BJ (cell line): ENCODE data around the gene FRMD3. TPM values are rescaled to one million over a fixed set of nuclear protein-coding genes. Genes with fewer than 3 reads are reported as not detected.

Experiments used
- CTCF ChIA-PET: fragments of 350-600 bp; formaldehyde crosslinking; extraction: SDS; loops from one replicate; lab custom pipeline; 2021; ENCODE audit warnings: antibody characterized with exemption, inconsistent platforms; lab: Yijun Ruan, JAX
- POLR2A ChIA-PET: fragments of 300-600 bp; sonication (Branson Sonifier 250); formaldehyde crosslinking; extraction: SDS; loops from one replicate; lab custom pipeline; 2021; ENCODE audit warnings: antibody characterized with exemption; lab: Charles Lee
- DNase-seq: peaks from one replicate; pipeline ENCODE4 v3.0.0-alpha.2; 2011; ENCODE audit warnings: low read depth
- H3K27me3 ChIP-seq: 2 replicates; pipeline ENCODE4 v1.6.0; 2011; ENCODE audit warnings: low read length; ENCODE audit not compliant: control insufficient read depth, insufficient read depth
- H3K36me3 ChIP-seq: 2 replicates; pipeline ENCODE4 v1.5.1; 2011; ENCODE audit warnings: low read length; ENCODE audit not compliant: control insufficient read depth, insufficient read depth
- H3K4me3 ChIP-seq: 2 replicates; pipeline ENCODE4 v1.5.1; 2011; ENCODE audit warnings: low read depth, mild to moderate bottlenecking, control low read depth, low read length
- polyA plus RNA-seq: library from polyadenylated mRNA; depleted of rRNA; stranded (reverse); fragments of >200 nt; gene quantifications from 2 replicates; pipeline ENCODE4 v1.2.3, GENCODE V29; 2011
- TF ChIP-seq, protein P1 (sequence below): IDR thresholded peaks from 2 replicates; pipeline ENCODE4 v1.5.1; 2011; ENCODE audit warnings: low read depth, mild to moderate bottlenecking, control low read depth, inconsistent platforms, low read length, moderate library complexity; ENCODE audit not compliant: insufficient read depth

FRMD3 gene
- polyA plus RNA-seq, 1 experiment, result 0.10 TPM

DNA sequence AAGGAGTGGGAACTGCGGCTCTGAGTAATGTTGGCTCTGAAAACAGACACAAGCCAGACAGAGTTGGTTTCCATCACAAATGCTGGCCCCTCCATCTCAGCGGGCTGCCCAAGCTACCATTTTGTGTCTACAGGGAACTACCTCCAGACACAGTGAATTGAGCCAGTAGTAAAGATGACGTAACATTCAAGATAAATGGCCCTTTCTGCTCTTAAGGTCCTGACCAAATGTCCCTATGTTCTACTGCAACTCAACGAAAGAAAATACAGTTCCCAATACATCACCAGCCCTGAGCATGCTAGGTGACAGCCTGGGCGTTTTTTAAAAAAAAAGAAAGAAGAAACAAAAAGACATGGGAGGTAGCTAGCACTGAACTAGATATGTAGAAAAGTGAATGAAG lies 247.5 kb downstream of the FRMD3 start:
- ChIA-PET CTCF (interaction anchor here (1.7 kb wide), 1 partner anchor 43 kb away, joined by 5 read pairs; no protein-coding TSS in a partner anchor), POLR2A (no interaction called here)
- TF ChIP-seq, protein P1, sequence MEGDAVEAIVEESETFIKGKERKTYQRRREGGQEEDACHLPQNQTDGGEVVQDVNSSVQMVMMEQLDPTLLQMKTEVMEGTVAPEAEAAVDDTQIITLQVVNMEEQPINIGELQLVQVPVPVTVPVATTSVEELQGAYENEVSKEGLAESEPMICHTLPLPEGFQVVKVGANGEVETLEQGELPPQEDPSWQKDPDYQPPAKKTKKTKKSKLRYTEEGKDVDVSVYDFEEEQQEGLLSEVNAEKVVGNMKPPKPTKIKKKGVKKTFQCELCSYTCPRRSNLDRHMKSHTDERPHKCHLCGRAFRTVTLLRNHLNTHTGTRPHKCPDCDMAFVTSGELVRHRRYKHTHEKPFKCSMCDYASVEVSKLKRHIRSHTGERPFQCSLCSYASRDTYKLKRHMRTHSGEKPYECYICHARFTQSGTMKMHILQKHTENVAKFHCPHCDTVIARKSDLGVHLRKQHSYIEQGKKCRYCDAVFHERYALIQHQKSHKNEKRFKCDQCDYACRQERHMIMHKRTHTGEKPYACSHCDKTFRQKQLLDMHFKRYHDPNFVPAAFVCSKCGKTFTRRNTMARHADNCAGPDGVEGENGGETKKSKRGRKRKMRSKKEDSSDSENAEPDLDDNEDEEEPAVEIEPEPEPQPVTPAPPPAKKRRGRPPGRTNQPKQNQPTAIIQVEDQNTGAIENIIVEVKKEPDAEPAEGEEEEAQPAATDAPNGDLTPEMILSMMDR, result no peak
- Histone ChIP-seq H3K27me3 (no peaks in the 10 kb centered on the region), H3K4me3 (no peak overlapping the region), H3K36me3 (no peaks in the 10 kb centered on the region)
- no peak for DNase-seq

DNA sequence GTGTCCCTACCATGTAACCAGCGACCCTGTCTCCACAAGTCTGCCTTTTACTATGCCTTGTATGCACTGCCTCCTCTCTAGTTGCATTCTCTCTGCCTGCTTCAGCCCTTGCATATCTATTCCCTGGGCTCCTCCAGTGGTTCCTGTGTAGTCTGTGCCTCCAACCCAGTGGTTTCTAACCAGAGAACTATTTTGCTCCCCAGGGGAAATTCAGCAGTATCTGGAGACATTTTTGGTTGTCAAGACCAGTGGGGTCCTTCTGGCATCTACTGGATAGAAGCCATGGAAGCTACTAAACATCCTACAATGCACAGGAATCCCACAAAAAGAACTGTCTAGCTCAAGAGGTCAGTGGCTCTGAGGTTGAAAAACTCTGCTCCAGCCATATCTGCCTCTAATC lies 251.2 kb downstream of the FRMD3 start:
- Histone ChIP-seq H3K4me3 (no peak overlapping the region), H3K36me3 (no peaks in the 10 kb centered on the region), H3K27me3 (no peaks in the 10 kb centered on the region)
- no peak for DNase-seq
- TF ChIP-seq, protein P1, result no peak
- CTCF ChIA-PET, result interaction anchor here (0.7 kb wide), 1 partner anchor 253 kb away, joined by 3 read pairs; no protein-coding TSS in a partner anchor
- POLR2A ChIA-PET, result no interaction called here

DNA sequence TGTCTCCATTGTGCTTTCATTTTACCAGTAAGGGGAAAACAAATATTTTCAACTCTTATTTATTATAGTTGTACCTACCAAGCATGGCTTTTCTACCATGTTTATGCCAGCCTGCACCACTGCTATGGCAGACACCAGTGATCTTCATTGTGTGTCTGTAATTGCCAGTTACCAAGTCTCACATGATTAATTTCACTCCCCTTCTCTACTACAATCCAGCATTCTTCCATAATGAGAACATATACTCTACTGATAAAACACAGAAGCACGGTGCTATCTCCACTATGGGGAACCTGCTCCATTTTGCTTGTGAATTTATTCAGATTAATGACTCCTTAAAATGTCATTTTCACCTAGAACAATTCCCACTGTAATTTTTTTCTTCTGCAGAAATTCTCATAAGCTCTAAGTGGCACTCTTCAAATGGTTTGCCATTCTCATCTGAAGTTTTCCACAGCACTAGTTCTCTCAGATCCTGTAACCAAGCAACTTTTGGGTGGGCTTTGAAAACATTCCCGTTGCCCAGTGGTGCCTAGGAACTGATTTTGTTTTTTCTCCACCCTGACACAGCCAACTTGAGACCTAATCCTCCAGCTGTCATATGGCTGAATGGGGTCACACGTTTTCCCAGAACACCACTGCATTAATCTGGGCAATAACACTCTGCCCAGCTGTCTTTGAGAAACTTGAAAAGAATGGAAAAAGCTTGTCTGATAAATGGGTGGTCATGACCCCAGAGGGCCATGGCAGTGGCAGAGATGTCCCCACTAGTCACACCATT lies 252.6 kb downstream of the FRMD3 start:
- POLR2A ChIA-PET, result no interaction called here
- CTCF ChIA-PET, result no interaction called here
- TF ChIP-seq, protein P1, result no peak
- Histone ChIP-seq H3K27me3 (no peaks in the 10 kb centered on the region), H3K4me3 (no peak overlapping the region), H3K36me3 (no peaks in the 10 kb centered on the region)
- DNase-seq, result no peak

DNA sequence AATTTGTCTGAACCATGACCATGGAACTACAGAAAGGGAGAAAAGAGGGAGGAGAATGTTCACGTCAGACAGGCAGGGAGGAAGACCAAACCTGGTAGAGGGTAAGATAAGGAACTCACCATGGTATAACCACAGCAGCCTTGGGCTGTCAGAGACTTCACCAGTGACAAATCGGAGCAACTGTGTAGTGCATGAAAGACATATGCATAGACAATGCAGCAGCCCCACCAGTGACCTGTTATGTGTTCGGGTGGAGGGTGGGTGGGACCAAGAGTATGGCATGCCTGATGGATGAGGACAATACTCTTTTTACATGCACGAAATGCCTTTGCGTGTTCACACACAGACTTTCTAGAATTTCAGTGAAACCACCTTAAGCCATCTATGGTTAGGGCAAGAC lies 253.5 kb downstream of the FRMD3 start:
- POLR2A ChIA-PET, result no interaction called here
- CTCF ChIA-PET, result no interaction called here
- TF ChIP-seq, protein P1, result no peak

DNA sequence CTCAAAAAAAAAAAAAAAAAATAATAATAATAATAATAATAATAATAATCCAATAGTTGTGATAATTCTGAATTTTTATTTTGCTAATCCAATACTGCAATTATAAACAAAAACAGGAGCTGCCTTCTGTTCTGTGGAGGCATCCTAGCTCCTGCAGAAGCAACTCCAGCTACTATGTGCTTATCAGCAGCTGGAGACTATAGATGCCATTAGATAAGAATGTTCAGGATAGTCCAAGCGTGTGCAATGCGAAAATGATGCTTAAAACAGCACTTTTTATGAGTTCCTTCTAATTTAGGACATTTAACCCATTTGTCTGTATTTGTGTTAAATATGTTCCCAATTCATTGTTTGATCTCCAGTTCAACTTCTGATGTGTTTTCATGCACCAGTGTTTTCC lies 254.7 kb downstream of the FRMD3 start:
- Histone ChIP-seq H3K4me3 (no peak overlapping the region), H3K27me3 (no peaks in the 10 kb centered on the region), H3K36me3 (no peaks in the 10 kb centered on the region)
- CTCF ChIA-PET, result no interaction called here
- TF ChIP-seq, protein P1, result no peak
- POLR2A ChIA-PET, result no interaction called here
- no peak for DNase-seq

More for the DNA sequence above, 253.5 kb downstream of the FRMD3 start:
- H3K27me3 ChIP-seq, result no peaks in the 10 kb centered on the region
- DNase-seq, result no peak
- no peaks in the 10 kb centered on the region for H3K36me3 ChIP-seq
- no peak overlapping the region for H3K4me3 ChIP-seq
